Neuron (in vitro differentiated cells): ENCODE results near the gene SLITRK1.

Experiments used
- H2AFZ ChIP-seq: one replicate; pipeline ENCODE4 v1.6.1; 2013; ENCODE audit warnings: low read depth, mild to moderate bottlenecking, inconsistent platforms, low read length, moderate library complexity
- H3K27me3 ChIP-seq: one replicate; pipeline ENCODE4 v1.6.1; 2013; ENCODE audit warnings: low read length; ENCODE audit not compliant: insufficient read depth
- H3K36me3 ChIP-seq: one replicate; pipeline ENCODE4 v1.6.1; 2013; ENCODE audit warnings: low read length; ENCODE audit not compliant: insufficient read depth
- H3K4me1 ChIP-seq: one replicate; pipeline ENCODE4 v1.6.1; 2013; ENCODE audit warnings: low read length; ENCODE audit not compliant: insufficient read depth
- H3K4me3 ChIP-seq: 2 replicates; pipeline ENCODE4 v1.5.1; 2013; ENCODE audit warnings: mild to moderate bottlenecking, low read length, moderate library complexity
- H3K9me3 ChIP-seq: one replicate; pipeline ENCODE4 v1.6.1; 2013; ENCODE audit warnings: low read length

Gene SLITRK1

DNA sequence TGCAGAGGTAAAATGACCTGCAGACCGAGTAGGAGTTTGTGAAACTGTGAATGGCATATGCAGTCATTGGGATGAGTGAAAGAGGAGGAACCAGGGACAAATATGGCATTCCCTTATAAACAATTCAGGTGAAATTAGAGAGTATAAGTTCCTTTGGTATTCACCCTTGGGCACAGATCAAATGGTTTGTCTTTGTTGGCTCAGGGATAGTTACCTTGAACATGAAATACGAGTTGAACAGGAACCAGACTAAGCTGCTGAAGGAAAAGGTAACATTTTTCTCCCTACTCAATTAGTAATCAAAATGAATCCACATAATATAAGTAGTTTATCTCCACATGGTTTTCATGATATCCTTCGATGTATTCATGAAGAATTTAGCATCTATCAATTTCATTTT is 50.5 kb downstream of the SLITRK1 start:
- H3K4me1 ChIP-seq = no peaks in the 10 kb centered on the region
- H3K27me3 ChIP-seq = no peaks in the 10 kb centered on the region
- H3K9me3 ChIP-seq = no peaks in the 10 kb centered on the region
- no peak overlapping the region for H3K4me3 ChIP-seq
- H3K36me3 ChIP-seq = no peaks in the 10 kb centered on the region
- no peak overlapping the region for H2AFZ ChIP-seq

DNA sequence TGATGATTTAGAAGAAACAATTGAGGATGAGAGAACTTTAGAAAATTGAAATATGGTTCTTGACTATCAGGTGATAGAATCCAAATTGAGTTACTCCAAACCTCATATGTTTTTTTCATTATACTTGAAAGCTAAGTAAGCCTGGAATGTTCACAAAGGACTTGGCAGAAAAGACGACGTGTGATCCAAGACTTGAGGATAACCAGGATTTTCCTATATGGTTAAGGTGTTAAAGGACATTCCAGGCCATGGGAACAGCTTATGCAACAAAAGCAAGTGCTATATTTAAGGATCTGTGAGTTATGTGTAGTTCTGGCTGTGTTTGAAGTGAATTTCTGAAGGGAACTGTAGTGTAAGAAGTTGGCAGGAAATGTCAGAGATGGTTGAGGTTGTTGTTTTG is 52.5 kb downstream of the SLITRK1 start:
- no peak overlapping the region for H2AFZ ChIP-seq

DNA sequence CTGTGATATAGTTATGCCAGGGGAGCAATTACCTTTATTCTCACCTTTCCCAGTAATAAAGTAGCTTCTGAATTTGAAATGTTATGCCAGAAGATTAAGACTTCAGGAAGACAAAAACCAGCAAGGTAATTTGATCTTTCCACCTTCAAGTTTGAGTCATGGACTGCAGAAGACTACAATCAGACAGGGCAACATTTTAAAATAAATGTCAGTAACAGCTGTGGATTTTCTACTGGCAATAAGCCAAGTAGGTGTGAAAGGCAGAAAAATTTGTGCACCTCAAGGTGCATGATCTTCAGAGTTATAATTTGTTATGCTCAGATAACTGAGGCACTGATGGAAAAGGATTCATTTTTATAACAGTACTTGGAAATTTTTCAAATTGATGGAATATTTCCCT is 54.9 kb downstream of the SLITRK1 start:
- H3K27me3 ChIP-seq = no peaks in the 10 kb centered on the region

More for the DNA sequence above, 52.5 kb downstream of the SLITRK1 start:
- Histone ChIP-seq H3K9me3 (no peaks in the 10 kb centered on the region), H3K27me3 (no peaks in the 10 kb centered on the region), H3K36me3 (no peaks in the 10 kb centered on the region), H3K4me3 (no peak overlapping the region), H3K4me1 (no peaks in the 10 kb centered on the region)

More for the DNA sequence above, 54.9 kb downstream of the SLITRK1 start:
- H3K4me3 ChIP-seq = no peak overlapping the region
- H3K36me3 ChIP-seq = no peaks in the 10 kb centered on the region
- no peaks in the 10 kb centered on the region for H3K4me1 ChIP-seq
- no peaks in the 10 kb centered on the region for H3K9me3 ChIP-seq
- H2AFZ ChIP-seq = no peak overlapping the region
